H1 (cell line): ENCODE results near the gene ASAP2. TPM values are rescaled to one million over a fixed set of nuclear protein-coding genes. Genes with fewer than 3 reads are reported as not detected.

Experiments
- BCL11A ChIP-seq, 2 experiments: IDR thresholded peaks; one replicate each; pipeline ENCODE4 v1.6.1; 2011; ENCODE audit warnings: low read depth in 2 of 2, low read length in 2 of 2, mild to moderate bottlenecking in 2 of 2
- SP2 ChIP-seq: IDR thresholded peaks from 2 replicates; pipeline ENCODE4 v1.6.1; 2012; ENCODE audit warnings: mild to moderate bottlenecking, low read length, inconsistent platforms
- SP4 ChIP-seq: IDR thresholded peaks from 2 replicates; pipeline ENCODE4 v1.6.1; 2012; ENCODE audit warnings: low read length, inconsistent platforms
- polyA plus RNA-seq, 7 experiments: library from polyadenylated mRNA; depleted of rRNA in 3 of 7; stranded (reverse) in 5 of 7; unstranded in 2 of 7; fragments of >200 nt in 5 of 7; fragments of 200-250 nt in 2 of 7; gene quantifications; 1 replicate in 5 of 7; 2 replicates in 1 of 7; 4 replicates in 1 of 7; pipeline versions ENCODE4 v1.2.1 to v1.2.3, GENCODE V29; 2011 to 2013; ENCODE audit warnings: missing spikeins in 2 of 7, mixed read lengths in 2 of 7
- total RNA-seq: library from RNA; stranded (reverse); fragmentation: NEBNext Ultra II Directional; extraction: Animal tissue kit (Norgen Biotek cat#: 25700); gene quantifications from 2 replicates; pipeline ENCODE4 v1.2.1, GENCODE V29; 2021

Gene ASAP2
- total and polyA plus RNA-seq, 2 of the 8 experiments (the other 6 are each of a cell fraction or from before 2014, with no cell fraction given), result 10.2 to 18.7 TPM

- TF ChIP-seq BCL11A (IDR thresholded peaks at IDR 0.05; ENCODE audit: low read depth in 2 of 2, low read length in 2 of 2), result no peak
- TF ChIP-seq SP4, result no peak
- TF ChIP-seq SP2, result no peak
Observed at GRCh38 chr2:9439536-9439935, 232.9 kb downstream of the ASAP2 start (continued).
